HepG2 (cell line): Measurements from ENCODE around the gene LIN28B. TPM values are rescaled to one million over a fixed set of nuclear protein-coding genes. Genes with fewer than 3 reads are reported as not detected.
A peak's percentile ranks its signal among the peaks of the same experiment; 100 is the strongest.

Experiments
- DNMT3B ChIP-seq: conservative IDR thresholded peaks from 2 replicates; pipeline ENCODE4 v1.6.1; 2016; ENCODE audit warnings: missing biosample characterization, control low read depth
- ELF4 ChIP-seq: sonication (generic); formaldehyde crosslinking; IDR thresholded peaks from 2 replicates; pipeline ENCODE4 v1.5.0; 2020; ENCODE audit warnings: missing genetic modification reagents, mild to moderate bottlenecking, moderate library complexity, borderline replicate concordance
- HMGA1 ChIP-seq: sonication (generic); formaldehyde crosslinking; conservative IDR thresholded peaks from 2 replicates; pipeline ENCODE4 v1.4.0; 2020; ENCODE audit warnings: missing genetic modification reagents
- HNRNPLL ChIP-seq: fragments of 200-400 bp; formaldehyde crosslinking; IDR thresholded peaks from 2 replicates; pipeline ENCODE4 v1.6.1; 2017; ENCODE audit warnings: mild to moderate bottlenecking, low read depth, low read length; ENCODE audit not compliant: poor library complexity, severe bottlenecking
- HOXA7 ChIP-seq: sonication (generic); formaldehyde crosslinking; IDR thresholded peaks from 2 replicates; pipeline ENCODE4 v1.8.1; 2022; ENCODE audit warnings: mild to moderate bottlenecking, missing genetic modification reagents, moderate library complexity
- PRDM10 ChIP-seq: sonication (generic); formaldehyde crosslinking; IDR thresholded peaks from 2 replicates; pipeline ENCODE4 v1.4.0; 2020; ENCODE audit warnings: low read depth, missing genetic modification reagents
- SKIL ChIP-seq: sonication (generic); formaldehyde crosslinking; IDR thresholded peaks from 2 replicates; pipeline ENCODE4 v1.8.0; 2022; ENCODE audit warnings: missing genetic modification reagents, mild to moderate bottlenecking, moderate library complexity, borderline replicate concordance
- SNAI1 ChIP-seq: sonication (generic); formaldehyde crosslinking; IDR thresholded peaks from 2 replicates; pipeline ENCODE4 v1.5.0; 2020; ENCODE audit warnings: mild to moderate bottlenecking, missing genetic modification reagents, borderline replicate concordance
- THAP7 ChIP-seq: sonication (generic); formaldehyde crosslinking; IDR thresholded peaks from 2 replicates; pipeline ENCODE4 v1.8.1; 2023; ENCODE audit warnings: mild to moderate bottlenecking, missing genetic modification reagents
- ZBTB7A ChIP-seq: sonication (generic); formaldehyde crosslinking; IDR thresholded peaks from 2 replicates; pipeline ENCODE4 v1.8.0; 2022; ENCODE audit warnings: mild to moderate bottlenecking, missing genetic modification reagents
- ZNF234 ChIP-seq: sonication (generic); formaldehyde crosslinking; conservative IDR thresholded peaks from 2 replicates; pipeline ENCODE4 v1.5.1; 2020; ENCODE audit warnings: mild to moderate bottlenecking, missing genetic modification reagents
- ZNF337 ChIP-seq: sonication (generic); formaldehyde crosslinking; IDR thresholded peaks from 2 replicates; pipeline ENCODE4 v1.5.1; 2020; ENCODE audit warnings: missing genetic modification reagents, low read depth, mild to moderate bottlenecking, borderline replicate concordance
- ZNF564 ChIP-seq: sonication (generic); formaldehyde crosslinking; IDR thresholded peaks from 2 replicates; pipeline ENCODE4 v1.8.1; 2023; ENCODE audit warnings: mild to moderate bottlenecking, missing genetic modification reagents
- ZNF773 ChIP-seq: sonication (generic); formaldehyde crosslinking; IDR thresholded peaks from 2 replicates; pipeline ENCODE4 v1.4.0; 2020; ENCODE audit warnings: missing genetic modification reagents, borderline replicate concordance
- ZNF782 ChIP-seq: sonication (generic); formaldehyde crosslinking; IDR thresholded peaks from 2 replicates; pipeline ENCODE4 v1.4.0; 2020; ENCODE audit warnings: missing genetic modification reagents, mild to moderate bottlenecking, borderline replicate concordance
- polyA plus RNA-seq, 8 experiments: library from polyadenylated mRNA; depleted of rRNA in 3 of 8; stranded (reverse) in 7 of 8; unstranded in 1 of 8; fragments of >200 nt; fragmentation: Illumina TruSeq in 4 of 8; extraction: Trizol in 4 of 8; gene quantifications; 2 replicates each; pipeline versions ENCODE4 v1.2.1 to v1.2.3, GENCODE V29; 2011 to 2016; ENCODE audit warnings: low read depth in 4 of 8, missing spikeins in 1 of 8, mixed read lengths in 1 of 8; ENCODE audit not compliant: insufficient read depth in 1 of 8
- total RNA-seq, 5 experiments: library from RNA; depleted of rRNA; stranded (reverse); fragments of >200 nt; fragmentation: Illumina TruSeq; extraction: Trizol; gene quantifications; 2 replicates each; pipeline ENCODE4 v1.2.3, GENCODE V29; 2016; ENCODE audit warnings: low read depth in 1 of 5
- TF ChIP-seq, protein P1 (sequence below): sonication (generic); formaldehyde crosslinking; IDR thresholded peaks from 2 replicates; pipeline ENCODE4 v1.4.0; 2020; ENCODE audit warnings: mild to moderate bottlenecking, missing genetic modification reagents, borderline replicate concordance

LIN28B gene
- total and polyA plus RNA-seq, 2 of the 13 experiments (the other 11 are each of a cell fraction or from before 2014, with no cell fraction given): 14.5 to 56.8 TPM

- TF ChIP-seq PRDM10 (no peak), HMGA1 (CRISPR knock-in tag) (no peak), ZNF773 (CRISPR knock-in tag) (peak; percentile 89), HOXA7 (no peak), ZNF564 (CRISPR knock-in tag) (0 out of 2 replicates have a peak, but pooled peaks have one; percentile 66), ZNF782 (peak; percentile 86), THAP7 (CRISPR knock-in tag) (no peak), SNAI1 (CRISPR knock-in tag) (no peak), SKIL (peak; percentile 35; the same call in 1 of the 2 replicates), DNMT3B (CRISPR knock-in tag) (no peak), HNRNPLL (no peak), ZNF234 (CRISPR knock-in tag) (peak; percentile 68; the same call in 1 of the 2 replicates), ZBTB7A (CRISPR knock-in tag) (peak; percentile 86), ELF4 (CRISPR knock-in tag) (no peak), ZNF337 (CRISPR knock-in tag) (no peak)
- TF ChIP-seq, protein P1, sequence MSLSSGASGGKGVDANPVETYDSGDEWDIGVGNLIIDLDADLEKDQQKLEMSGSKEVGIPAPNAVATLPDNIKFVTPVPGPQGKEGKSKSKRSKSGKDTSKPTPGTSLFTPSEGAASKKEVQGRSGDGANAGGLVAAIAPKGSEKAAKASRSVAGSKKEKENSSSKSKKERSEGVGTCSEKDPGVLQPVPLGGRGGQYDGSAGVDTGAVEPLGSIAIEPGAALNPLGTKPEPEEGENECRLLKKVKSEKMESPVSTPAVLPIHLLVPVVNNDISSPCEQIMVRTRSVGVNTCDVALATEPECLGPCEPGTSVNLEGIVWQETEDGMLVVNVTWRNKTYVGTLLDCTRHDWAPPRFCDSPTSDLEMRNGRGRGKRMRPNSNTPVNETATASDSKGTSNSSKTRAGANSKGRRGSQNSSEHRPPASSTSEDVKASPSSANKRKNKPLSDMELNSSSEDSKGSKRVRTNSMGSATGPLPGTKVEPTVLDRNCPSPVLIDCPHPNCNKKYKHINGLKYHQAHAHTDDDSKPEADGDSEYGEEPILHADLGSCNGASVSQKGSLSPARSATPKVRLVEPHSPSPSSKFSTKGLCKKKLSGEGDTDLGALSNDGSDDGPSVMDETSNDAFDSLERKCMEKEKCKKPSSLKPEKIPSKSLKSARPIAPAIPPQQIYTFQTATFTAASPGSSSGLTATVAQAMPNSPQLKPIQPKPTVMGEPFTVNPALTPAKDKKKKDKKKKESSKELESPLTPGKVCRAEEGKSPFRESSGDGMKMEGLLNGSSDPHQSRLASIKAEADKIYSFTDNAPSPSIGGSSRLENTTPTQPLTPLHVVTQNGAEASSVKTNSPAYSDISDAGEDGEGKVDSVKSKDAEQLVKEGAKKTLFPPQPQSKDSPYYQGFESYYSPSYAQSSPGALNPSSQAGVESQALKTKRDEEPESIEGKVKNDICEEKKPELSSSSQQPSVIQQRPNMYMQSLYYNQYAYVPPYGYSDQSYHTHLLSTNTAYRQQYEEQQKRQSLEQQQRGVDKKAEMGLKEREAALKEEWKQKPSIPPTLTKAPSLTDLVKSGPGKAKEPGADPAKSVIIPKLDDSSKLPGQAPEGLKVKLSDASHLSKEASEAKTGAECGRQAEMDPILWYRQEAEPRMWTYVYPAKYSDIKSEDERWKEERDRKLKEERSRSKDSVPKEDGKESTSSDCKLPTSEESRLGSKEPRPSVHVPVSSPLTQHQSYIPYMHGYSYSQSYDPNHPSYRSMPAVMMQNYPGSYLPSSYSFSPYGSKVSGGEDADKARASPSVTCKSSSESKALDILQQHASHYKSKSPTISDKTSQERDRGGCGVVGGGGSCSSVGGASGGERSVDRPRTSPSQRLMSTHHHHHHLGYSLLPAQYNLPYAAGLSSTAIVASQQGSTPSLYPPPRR (CRISPR knock-in tag): peak; percentile 67; the same call in 1 of the 2 replicates
These were observed 15.8 kb upstream of the LIN28B start (continued) for GRCh38 chr6:104940893-104941728.
